Osteocyte (in vitro differentiated cells): ENCODE results near the gene CYREN. TPM values are rescaled to one million over a fixed set of nuclear protein-coding genes. Genes with fewer than 3 reads are reported as not detected.

Source experiments
- DNase-seq: peaks from one replicate; pipeline ENCODE4 v3.0.0; 2021; ENCODE audit warnings: mixed read lengths; ENCODE audit not compliant: unreplicated experiment; ENCODE audit errors: extremely low spot score
- H3K27ac Mint-ChIP-seq: one replicate; pipeline ENCODE4 v1.8.0; 2021; ENCODE audit warnings: mild to moderate bottlenecking, mixed read lengths; ENCODE audit not compliant: unreplicated experiment
- H3K27me3 Mint-ChIP-seq: one replicate; pipeline ENCODE4 v1.8.0; 2021; ENCODE audit warnings: mixed read lengths; ENCODE audit not compliant: unreplicated experiment
- H3K36me3 Mint-ChIP-seq: one replicate; pipeline ENCODE4 v1.8.0; 2021; ENCODE audit warnings: mixed read lengths; ENCODE audit not compliant: unreplicated experiment
- H3K4me1 Mint-ChIP-seq: one replicate; pipeline ENCODE4 v1.8.0; 2021; ENCODE audit warnings: mixed read lengths; ENCODE audit not compliant: unreplicated experiment
- H3K4me3 Mint-ChIP-seq: one replicate; pipeline ENCODE4 v1.8.0; 2021; ENCODE audit warnings: mild to moderate bottlenecking, moderate library complexity, mixed read lengths; ENCODE audit not compliant: unreplicated experiment
- H3K9me3 Mint-ChIP-seq: one replicate; pipeline ENCODE4 v1.8.0; 2021; ENCODE audit warnings: mixed read lengths; ENCODE audit not compliant: unreplicated experiment
- total RNA-seq: library from RNA; stranded (reverse); gene quantifications from 2 replicates; pipeline ENCODE4 v1.2.1, GENCODE V29; 2021
- TF ChIP-seq, protein P1 (sequence below): fragments of 200-600 bp; sonication (generic); IDR thresholded peaks from 2 replicates; pipeline ENCODE4 v1.5.0; 2021; ENCODE audit warnings: antibody characterized with exemption, mild to moderate bottlenecking, moderate library complexity

The CYREN gene
- total RNA-seq, 1 donor from 2014 or later = 38.6 TPM

DNA sequence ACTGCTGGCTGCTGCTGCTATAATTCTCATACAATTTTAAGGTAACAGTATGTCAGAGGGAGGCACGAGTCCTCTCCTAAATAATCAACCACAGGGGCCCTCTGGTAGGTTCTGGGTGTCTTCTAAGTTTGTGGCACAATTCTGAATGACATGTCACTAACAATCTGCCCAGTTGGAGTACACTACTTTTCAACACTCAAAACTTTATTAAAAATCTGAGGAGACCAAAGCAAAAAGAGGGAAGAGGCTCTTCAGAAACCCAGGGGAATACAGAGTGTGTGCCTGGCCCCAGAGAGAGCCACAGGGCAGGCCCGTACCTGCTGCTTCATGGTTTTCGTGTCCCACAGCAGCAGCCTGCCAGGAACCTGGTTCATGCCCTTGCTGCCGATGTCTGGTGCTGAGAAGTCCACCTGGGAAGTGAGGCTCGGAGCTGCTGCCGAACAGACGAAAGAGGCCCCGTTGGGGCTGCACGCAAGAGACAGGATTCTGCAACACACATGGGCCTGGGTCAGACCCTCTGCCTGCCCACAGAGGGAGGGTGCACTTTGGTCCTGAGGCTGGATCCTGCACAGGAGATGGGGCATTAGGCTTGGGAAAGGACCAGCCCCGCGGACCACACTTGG, 22.5 kb upstream of the CYREN start:
- peak overlapping the region; percentile 45 for H3K27ac Mint-ChIP-seq
- no peak for DNase-seq
- peaks cover 58% of the 10 kb centered on the region for H3K36me3 Mint-ChIP-seq
- peaks cover 20% of the 10 kb centered on the region for H3K4me1 Mint-ChIP-seq
- TF ChIP-seq, protein P1, sequence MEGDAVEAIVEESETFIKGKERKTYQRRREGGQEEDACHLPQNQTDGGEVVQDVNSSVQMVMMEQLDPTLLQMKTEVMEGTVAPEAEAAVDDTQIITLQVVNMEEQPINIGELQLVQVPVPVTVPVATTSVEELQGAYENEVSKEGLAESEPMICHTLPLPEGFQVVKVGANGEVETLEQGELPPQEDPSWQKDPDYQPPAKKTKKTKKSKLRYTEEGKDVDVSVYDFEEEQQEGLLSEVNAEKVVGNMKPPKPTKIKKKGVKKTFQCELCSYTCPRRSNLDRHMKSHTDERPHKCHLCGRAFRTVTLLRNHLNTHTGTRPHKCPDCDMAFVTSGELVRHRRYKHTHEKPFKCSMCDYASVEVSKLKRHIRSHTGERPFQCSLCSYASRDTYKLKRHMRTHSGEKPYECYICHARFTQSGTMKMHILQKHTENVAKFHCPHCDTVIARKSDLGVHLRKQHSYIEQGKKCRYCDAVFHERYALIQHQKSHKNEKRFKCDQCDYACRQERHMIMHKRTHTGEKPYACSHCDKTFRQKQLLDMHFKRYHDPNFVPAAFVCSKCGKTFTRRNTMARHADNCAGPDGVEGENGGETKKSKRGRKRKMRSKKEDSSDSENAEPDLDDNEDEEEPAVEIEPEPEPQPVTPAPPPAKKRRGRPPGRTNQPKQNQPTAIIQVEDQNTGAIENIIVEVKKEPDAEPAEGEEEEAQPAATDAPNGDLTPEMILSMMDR = no peak
- no peaks in the 10 kb centered on the region for H3K27me3 Mint-ChIP-seq
- H3K4me3 Mint-ChIP-seq = no peak overlapping the region
- no peaks in the 10 kb centered on the region for H3K9me3 Mint-ChIP-seq

DNA sequence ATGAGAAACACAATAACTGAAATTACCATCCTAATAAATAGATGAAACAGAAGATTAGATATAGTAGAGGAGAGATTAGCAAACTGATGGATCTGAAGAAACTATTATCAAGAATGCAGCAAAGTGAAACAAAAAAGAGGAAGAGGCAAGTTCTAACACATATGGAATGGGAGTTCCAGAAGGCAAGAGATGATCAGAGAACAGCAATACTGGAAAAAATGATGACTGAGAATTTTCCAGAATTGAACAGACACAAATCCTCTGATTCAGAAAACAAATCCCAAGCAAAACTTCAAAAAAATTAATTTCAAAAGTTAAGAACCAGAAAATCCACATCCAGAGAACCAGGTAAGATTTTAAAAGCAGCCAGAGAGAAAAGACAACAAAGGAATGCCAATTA, 20.2 kb upstream of the CYREN start:
- H3K27ac Mint-ChIP-seq = no peak overlapping the region
- H3K9me3 Mint-ChIP-seq = no peaks in the 10 kb centered on the region
- H3K36me3 Mint-ChIP-seq = peaks cover 57% of the 10 kb centered on the region
- TF ChIP-seq, protein P1 = no peak
- peaks cover 20% of the 10 kb centered on the region for H3K4me1 Mint-ChIP-seq
- H3K4me3 Mint-ChIP-seq = no peak overlapping the region
- DNase-seq = no peak
- no peaks in the 10 kb centered on the region for H3K27me3 Mint-ChIP-seq

DNA sequence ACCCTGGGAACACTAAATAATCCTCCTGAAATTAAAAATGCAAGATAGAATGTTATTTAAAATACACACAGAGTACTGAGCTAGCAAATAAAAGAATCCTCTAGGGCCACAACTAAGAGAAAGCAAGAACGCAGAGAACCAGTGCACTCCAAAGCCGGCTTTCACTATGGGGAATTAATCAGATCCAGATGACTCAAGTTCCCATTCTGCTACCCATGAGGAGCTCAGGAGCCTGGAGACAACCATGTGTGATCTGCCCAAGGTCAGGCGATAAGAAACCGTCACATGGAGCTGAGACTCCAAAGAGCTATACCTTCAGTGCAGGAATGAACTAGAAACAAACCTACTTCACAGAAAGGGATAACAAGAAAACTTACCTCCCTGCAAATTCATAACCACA, 19.5 kb upstream of the CYREN start:
- H3K4me3 Mint-ChIP-seq = no peak overlapping the region
- DNase-seq = no peak
- no peaks in the 10 kb centered on the region for H3K9me3 Mint-ChIP-seq
- TF ChIP-seq, protein P1 = no peak
- H3K27ac Mint-ChIP-seq = peak overlapping the region; percentile 29
- H3K36me3 Mint-ChIP-seq = peaks cover 58% of the 10 kb centered on the region
- peaks cover 18% of the 10 kb centered on the region for H3K4me1 Mint-ChIP-seq
- H3K27me3 Mint-ChIP-seq = no peaks in the 10 kb centered on the region

DNA sequence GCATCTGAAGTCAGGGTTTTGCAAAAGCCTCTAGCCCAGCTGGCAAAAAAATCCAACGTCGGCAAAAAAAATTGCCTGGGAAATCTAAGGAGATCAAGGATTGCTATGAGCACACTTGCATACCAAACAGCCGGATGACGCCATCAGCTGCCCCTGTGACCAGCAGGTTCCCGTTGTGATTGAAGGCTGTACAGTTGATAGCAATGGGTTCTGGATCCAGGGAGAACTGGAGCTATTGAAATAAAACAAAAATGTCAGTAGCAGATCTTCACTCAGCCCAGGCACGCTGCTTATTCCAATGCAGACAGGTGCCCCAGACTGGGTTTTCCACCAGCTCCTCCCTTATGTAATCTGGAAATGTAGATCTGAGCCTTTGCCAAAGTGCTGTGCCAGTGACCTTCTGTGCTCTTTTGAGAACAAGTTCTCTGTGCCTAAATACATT, 18.7 kb upstream of the CYREN start:
- no peaks in the 10 kb centered on the region for H3K9me3 Mint-ChIP-seq
- TF ChIP-seq, protein P1 = no peak
- H3K4me3 Mint-ChIP-seq = no peak overlapping the region
- peaks cover 15% of the 10 kb centered on the region for H3K4me1 Mint-ChIP-seq
- no peaks in the 10 kb centered on the region for H3K27me3 Mint-ChIP-seq
- peaks cover 56% of the 10 kb centered on the region for H3K36me3 Mint-ChIP-seq
- H3K27ac Mint-ChIP-seq = no peak overlapping the region
- DNase-seq = no peak

DNA sequence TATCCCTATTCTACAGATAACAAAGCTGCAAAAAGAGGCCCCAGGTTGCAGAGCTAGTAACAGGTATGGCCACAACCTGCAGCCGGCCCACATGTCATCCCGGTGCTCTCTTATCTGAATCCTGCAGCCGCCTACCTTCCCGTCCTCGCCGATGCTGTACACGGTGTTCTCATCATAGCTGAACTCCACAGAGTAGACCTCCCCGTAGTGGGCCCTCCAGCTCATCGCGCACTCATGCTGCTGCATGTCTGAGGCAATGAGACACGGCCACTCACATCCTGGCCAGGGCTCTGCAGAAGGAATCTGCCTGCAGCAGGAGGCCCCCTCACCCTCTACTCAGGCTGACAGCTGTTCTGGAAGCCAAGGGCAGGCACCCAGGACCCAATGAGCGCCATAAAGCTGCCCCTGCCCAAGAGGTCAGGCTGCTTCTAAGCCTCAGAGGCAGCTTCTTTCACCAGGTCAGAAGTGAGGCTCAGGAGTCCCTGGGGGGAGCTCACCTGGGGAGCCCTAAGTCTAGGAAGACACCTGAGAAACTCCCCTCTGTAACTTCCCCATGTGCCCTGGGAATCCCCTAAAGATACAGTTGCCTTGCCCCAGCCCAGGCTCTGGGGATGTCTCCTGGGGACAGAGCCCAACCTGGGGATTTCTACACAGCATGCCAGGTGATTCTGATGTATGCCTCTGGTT, 17.9 kb upstream of the CYREN start:
- H3K4me3 Mint-ChIP-seq = no peak overlapping the region
- H3K36me3 Mint-ChIP-seq = peaks cover 60% of the 10 kb centered on the region
- H3K9me3 Mint-ChIP-seq = no peaks in the 10 kb centered on the region
- TF ChIP-seq, protein P1 = no peak
- no peak overlapping the region for H3K27ac Mint-ChIP-seq
- no peak for DNase-seq
- H3K27me3 Mint-ChIP-seq = no peaks in the 10 kb centered on the region
- H3K4me1 Mint-ChIP-seq = peaks cover 10% of the 10 kb centered on the region
